HepG2 (cell line): ENCODE measurements around the gene KIN. TPM values are rescaled to one million over a fixed set of nuclear protein-coding genes. Genes with fewer than 3 reads are reported as not detected.

Source experiments
- FLYWCH1 ChIP-seq: sonication (generic); formaldehyde crosslinking; IDR thresholded peaks from 2 replicates; pipeline ENCODE4 v1.8.1; 2023; ENCODE audit warnings: mild to moderate bottlenecking, missing genetic modification reagents
- IRF2 ChIP-seq: IDR thresholded peaks from 2 replicates; pipeline ENCODE4 v1.6.1; 2018; ENCODE audit warnings: missing genetic modification reagents, missing compliant biosample characterization
- PRDM15 ChIP-seq: sonication (generic); formaldehyde crosslinking; IDR thresholded peaks from 2 replicates; pipeline ENCODE4 v1.4.0; 2020; ENCODE audit warnings: missing genetic modification reagents
- RBFOX2 ChIP-seq: fragments of 200-400 bp; formaldehyde crosslinking; IDR thresholded peaks from 2 replicates; pipeline ENCODE4 v1.6.1; 2017; ENCODE audit warnings: low read depth, mild to moderate bottlenecking, low read length
- RBM22 ChIP-seq: fragments of 200-400 bp; formaldehyde crosslinking; optimal IDR thresholded peaks from 2 replicates; pipeline ENCODE3; 2017; ENCODE audit warnings: mild to moderate bottlenecking, low read length, moderate library complexity
- ZFP62 ChIP-seq: sonication (generic); formaldehyde crosslinking; IDR thresholded peaks from 2 replicates; pipeline ENCODE4 v1.4.0; 2020; ENCODE audit warnings: missing genetic modification reagents
- ZNF580 ChIP-seq: IDR thresholded peaks from 2 replicates; pipeline ENCODE4 v1.6.1; 2016; ENCODE audit warnings: low read depth, borderline replicate concordance
- ZNF609 ChIP-seq: sonication (generic); formaldehyde crosslinking; IDR thresholded peaks from 2 replicates; pipeline ENCODE4 v1.4.0; 2020; ENCODE audit warnings: mild to moderate bottlenecking, missing genetic modification reagents, borderline replicate concordance
- ZSCAN29 ChIP-seq: sonication (generic); formaldehyde crosslinking; conservative IDR thresholded peaks from 2 replicates; pipeline ENCODE4 v1.4.0; 2020; ENCODE audit warnings: mild to moderate bottlenecking, missing genetic modification reagents
- polyA plus RNA-seq, 8 experiments: library from polyadenylated mRNA; depleted of rRNA in 3 of 8; stranded (reverse) in 7 of 8; unstranded in 1 of 8; fragments of >200 nt; fragmentation: Illumina TruSeq in 4 of 8; extraction: Trizol in 4 of 8; gene quantifications; 2 replicates each; pipeline versions ENCODE4 v1.2.1 to v1.2.3, GENCODE V29; 2011 to 2016; ENCODE audit warnings: low read depth in 4 of 8, missing spikeins in 1 of 8, mixed read lengths in 1 of 8; ENCODE audit not compliant: insufficient read depth in 1 of 8
- total RNA-seq, 5 experiments: library from RNA; depleted of rRNA; stranded (reverse); fragments of >200 nt; fragmentation: Illumina TruSeq; extraction: Trizol; gene quantifications; 2 replicates each; pipeline ENCODE4 v1.2.3, GENCODE V29; 2016; ENCODE audit warnings: low read depth in 1 of 5
- TF ChIP-seq, protein P1 (sequence below): sonication (generic); formaldehyde crosslinking; IDR thresholded peaks from 2 replicates; pipeline ENCODE4 v1.4.0; 2020; ENCODE audit warnings: mild to moderate bottlenecking, missing genetic modification reagents
- TF ChIP-seq, protein P2 (sequence below): sonication (generic); formaldehyde crosslinking; IDR thresholded peaks from 2 replicates; pipeline ENCODE4 v1.4.0; 2020; ENCODE audit warnings: mild to moderate bottlenecking, low read depth, missing genetic modification reagents
- TF ChIP-seq, protein P3 (sequence below): sonication (generic); formaldehyde crosslinking; IDR thresholded peaks from 2 replicates; pipeline ENCODE4 v1.4.0; 2020; ENCODE audit warnings: missing genetic modification reagents

KIN gene
- total and polyA plus RNA-seq, 2 of the 13 experiments (the other 11 are each of a cell fraction or from before 2014, with no cell fraction given), result 4.9 to 23.2 TPM

DNA sequence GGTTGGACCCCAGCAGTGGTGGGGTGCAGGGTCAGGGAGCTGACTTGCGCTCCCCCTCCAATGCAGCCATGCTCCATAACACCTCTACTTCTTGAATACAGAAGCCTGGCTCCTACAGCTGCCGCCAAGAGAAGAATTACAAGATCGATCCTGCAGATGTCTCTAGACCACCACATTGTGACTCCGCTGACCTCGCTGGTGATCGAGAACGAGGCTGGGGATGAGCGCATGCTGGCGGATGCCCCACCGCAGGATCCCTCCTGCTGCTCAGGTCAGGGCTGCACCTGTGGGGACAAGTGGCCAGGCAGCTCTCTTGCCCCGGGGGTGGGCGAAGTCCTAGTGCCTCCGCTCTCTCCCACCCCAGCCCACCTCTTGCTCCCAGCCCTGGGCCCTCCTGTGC is 53.0 kb downstream of the KIN start (continued):
- TF ChIP-seq, protein P1, sequence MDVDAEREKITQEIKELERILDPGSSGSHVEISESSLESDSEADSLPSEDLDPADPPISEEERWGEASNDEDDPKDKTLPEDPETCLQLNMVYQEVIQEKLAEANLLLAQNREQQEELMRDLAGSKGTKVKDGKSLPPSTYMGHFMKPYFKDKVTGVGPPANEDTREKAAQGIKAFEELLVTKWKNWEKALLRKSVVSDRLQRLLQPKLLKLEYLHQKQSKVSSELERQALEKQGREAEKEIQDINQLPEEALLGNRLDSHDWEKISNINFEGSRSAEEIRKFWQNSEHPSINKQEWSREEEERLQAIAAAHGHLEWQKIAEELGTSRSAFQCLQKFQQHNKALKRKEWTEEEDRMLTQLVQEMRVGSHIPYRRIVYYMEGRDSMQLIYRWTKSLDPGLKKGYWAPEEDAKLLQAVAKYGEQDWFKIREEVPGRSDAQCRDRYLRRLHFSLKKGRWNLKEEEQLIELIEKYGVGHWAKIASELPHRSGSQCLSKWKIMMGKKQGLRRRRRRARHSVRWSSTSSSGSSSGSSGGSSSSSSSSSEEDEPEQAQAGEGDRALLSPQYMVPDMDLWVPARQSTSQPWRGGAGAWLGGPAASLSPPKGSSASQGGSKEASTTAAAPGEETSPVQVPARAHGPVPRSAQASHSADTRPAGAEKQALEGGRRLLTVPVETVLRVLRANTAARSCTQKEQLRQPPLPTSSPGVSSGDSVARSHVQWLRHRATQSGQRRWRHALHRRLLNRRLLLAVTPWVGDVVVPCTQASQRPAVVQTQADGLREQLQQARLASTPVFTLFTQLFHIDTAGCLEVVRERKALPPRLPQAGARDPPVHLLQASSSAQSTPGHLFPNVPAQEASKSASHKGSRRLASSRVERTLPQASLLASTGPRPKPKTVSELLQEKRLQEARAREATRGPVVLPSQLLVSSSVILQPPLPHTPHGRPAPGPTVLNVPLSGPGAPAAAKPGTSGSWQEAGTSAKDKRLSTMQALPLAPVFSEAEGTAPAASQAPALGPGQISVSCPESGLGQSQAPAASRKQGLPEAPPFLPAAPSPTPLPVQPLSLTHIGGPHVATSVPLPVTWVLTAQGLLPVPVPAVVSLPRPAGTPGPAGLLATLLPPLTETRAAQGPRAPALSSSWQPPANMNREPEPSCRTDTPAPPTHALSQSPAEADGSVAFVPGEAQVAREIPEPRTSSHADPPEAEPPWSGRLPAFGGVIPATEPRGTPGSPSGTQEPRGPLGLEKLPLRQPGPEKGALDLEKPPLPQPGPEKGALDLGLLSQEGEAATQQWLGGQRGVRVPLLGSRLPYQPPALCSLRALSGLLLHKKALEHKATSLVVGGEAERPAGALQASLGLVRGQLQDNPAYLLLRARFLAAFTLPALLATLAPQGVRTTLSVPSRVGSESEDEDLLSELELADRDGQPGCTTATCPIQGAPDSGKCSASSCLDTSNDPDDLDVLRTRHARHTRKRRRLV (CRISPR knock-in tag), result no peak
- peak; percentile 59 for TF ChIP-seq RBFOX2
- TF ChIP-seq ZNF580 (CRISPR knock-in tag), result no peak
- TF ChIP-seq, protein P2, sequence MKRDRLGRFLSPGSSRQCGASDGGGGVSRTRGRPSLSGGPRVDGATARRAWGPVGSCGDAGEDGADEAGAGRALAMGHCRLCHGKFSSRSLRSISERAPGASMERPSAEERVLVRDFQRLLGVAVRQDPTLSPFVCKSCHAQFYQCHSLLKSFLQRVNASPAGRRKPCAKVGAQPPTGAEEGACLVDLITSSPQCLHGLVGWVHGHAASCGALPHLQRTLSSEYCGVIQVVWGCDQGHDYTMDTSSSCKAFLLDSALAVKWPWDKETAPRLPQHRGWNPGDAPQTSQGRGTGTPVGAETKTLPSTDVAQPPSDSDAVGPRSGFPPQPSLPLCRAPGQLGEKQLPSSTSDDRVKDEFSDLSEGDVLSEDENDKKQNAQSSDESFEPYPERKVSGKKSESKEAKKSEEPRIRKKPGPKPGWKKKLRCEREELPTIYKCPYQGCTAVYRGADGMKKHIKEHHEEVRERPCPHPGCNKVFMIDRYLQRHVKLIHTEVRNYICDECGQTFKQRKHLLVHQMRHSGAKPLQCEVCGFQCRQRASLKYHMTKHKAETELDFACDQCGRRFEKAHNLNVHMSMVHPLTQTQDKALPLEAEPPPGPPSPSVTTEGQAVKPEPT (CRISPR knock-in tag), result no peak
- no peak for TF ChIP-seq ZNF609
- TF ChIP-seq PRDM15 (CRISPR knock-in tag), result no peak
- peak; percentile 73 for TF ChIP-seq RBM22
- no peak for TF ChIP-seq IRF2 (CRISPR knock-in tag)
- TF ChIP-seq FLYWCH1 (CRISPR knock-in tag), result no peak
- no peak for TF ChIP-seq ZFP62
- TF ChIP-seq, protein P3, sequence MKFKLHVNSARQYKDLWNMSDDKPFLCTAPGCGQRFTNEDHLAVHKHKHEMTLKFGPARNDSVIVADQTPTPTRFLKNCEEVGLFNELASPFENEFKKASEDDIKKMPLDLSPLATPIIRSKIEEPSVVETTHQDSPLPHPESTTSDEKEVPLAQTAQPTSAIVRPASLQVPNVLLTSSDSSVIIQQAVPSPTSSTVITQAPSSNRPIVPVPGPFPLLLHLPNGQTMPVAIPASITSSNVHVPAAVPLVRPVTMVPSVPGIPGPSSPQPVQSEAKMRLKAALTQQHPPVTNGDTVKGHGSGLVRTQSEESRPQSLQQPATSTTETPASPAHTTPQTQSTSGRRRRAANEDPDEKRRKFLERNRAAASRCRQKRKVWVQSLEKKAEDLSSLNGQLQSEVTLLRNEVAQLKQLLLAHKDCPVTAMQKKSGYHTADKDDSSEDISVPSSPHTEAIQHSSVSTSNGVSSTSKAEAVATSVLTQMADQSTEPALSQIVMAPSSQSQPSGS (CRISPR knock-in tag), result no peak
- no peak for TF ChIP-seq ZSCAN29 (CRISPR knock-in tag)
